ENCODE data around the gene ATXN3L. TPM values are rescaled to one million over a fixed set of nuclear protein-coding genes. Genes with fewer than 3 reads are reported as not detected.

ATXN3L gene
- total and polyA plus RNA-seq, 2 of the 8 experiments (the other 6 are each of a cell fraction or from before 2014, with no cell fraction given) = not detected

DNA sequence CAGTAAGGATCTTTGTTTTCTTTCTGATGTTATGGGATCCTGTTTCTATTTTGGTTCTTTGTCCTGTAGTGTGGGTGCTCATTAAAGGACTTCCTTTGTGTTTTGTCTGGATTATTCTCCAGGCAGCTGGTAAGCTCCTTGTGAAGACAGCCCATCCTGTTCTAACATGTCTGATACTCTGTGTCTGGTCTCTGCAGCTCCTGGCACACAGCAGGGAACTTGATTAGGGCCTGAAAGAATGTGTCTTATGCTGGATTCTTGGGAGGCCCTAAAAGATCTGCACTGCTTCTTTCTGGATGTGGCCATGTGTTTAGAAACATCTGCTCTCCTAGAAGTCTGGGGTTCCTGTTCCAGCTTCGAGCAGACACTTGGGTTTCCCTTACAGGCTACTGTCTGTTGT is 38.1 kb upstream of the ATXN3L start:
- H4K20me1 ChIP-seq (replicated peaks in 1 of 2; ENCODE audit: control insufficient read depth in 1 of 2, insufficient read depth in 2 of 2, low read length in 2 of 2) = no peaks in the 10 kb centered on the region
- no peak overlapping the region for H2AK5ac ChIP-seq (ENCODE audit: low read depth, low read length)
- no peaks in the 10 kb centered on the region for H3K79me2 ChIP-seq (ENCODE audit: control insufficient read depth in 1 of 2, insufficient read depth in 2 of 2, low read length in 2 of 2)
- no peaks in the 10 kb centered on the region for H3K36me3 ChIP-seq (ENCODE audit: control insufficient read depth in 2 of 4, insufficient read depth in 4 of 4, low read length in 3 of 4)
- H3K14ac ChIP-seq (ENCODE audit: insufficient read length) = no peak overlapping the region
- H2BK15ac ChIP-seq (ENCODE audit: low read length) = no peak overlapping the region
- H3K4ac ChIP-seq (replicated peaks; ENCODE audit: insufficient read length, low read depth, low read length) = no peak overlapping the region
- no peak overlapping the region for H4K8ac ChIP-seq (ENCODE audit: extremely low read depth, insufficient read depth, low read length)
- H3K27me3 ChIP-seq (replicated peaks in 1 of 4; ENCODE audit: control insufficient read depth in 3 of 4, extremely low read depth in 1 of 4, insufficient read depth in 3 of 4, low read length in 3 of 4) = no peaks in the 10 kb centered on the region
- H3K4me3 ChIP-seq (ENCODE audit: extremely low read depth in 1 of 4, insufficient read depth in 2 of 4, low read depth in 3 of 4, low read length in 4 of 4) = no peak overlapping the region
- no peaks in the 10 kb centered on the region for H3K23me2 ChIP-seq (ENCODE audit: low read depth, low read length)
- FAIRE-seq (no peak), DNase-seq (ENCODE audit: low read depth in 1 of 2, low spot score in 2 of 2) (no peak)
- H4K5ac ChIP-seq (ENCODE audit: insufficient read length, low read depth, low read length) = no peak overlapping the region
- H3K4me1 ChIP-seq (replicated peaks in 1 of 4; ENCODE audit: control insufficient read depth in 3 of 4, insufficient read depth in 4 of 4, low read length in 3 of 4) = no peaks in the 10 kb centered on the region
- H2BK5ac ChIP-seq (ENCODE audit: low read depth, low read length) = no peak overlapping the region
- ChIA-PET CTCF (ENCODE audit: partially characterized antibody) (interaction anchor here (0.7 kb wide), 1 partner anchor 116 kb away, joined by 3 read pairs; no protein-coding TSS in a partner anchor), POLR2A (ENCODE audit: partially characterized antibody) (no interaction called here)
- H3K4me2 ChIP-seq (ENCODE audit: insufficient read depth in 1 of 2, low read depth in 2 of 2, low read length in 2 of 2) = no peak overlapping the region
- no peak overlapping the region for H3K23ac ChIP-seq (ENCODE audit: insufficient read length)
- no peak overlapping the region for H2BK120ac ChIP-seq (replicated peaks; ENCODE audit: low read depth, low read length)
- no peak overlapping the region for H4K91ac ChIP-seq (replicated peaks; ENCODE audit: insufficient read length, low read length)
- H2BK12ac ChIP-seq (ENCODE audit: low read depth, low read length) = no peak overlapping the region
- no peak overlapping the region for H3K9ac ChIP-seq (replicated peaks in 1 of 4; ENCODE audit: extremely low read depth in 1 of 4, low read depth in 3 of 4, low read length in 3 of 4)
- no peak overlapping the region for H3K18ac ChIP-seq (ENCODE audit: extremely low read depth, low read length)
- WGBS, 2 experiments (ENCODE audit: extremely low coverage in 1 of 2, insufficient coverage in 1 of 2, insufficient read length in 1 of 2, insufficient replicate concordance in 2 of 2, low coverage in 1 of 2, low lambda C conversion rate in 2 of 2, missing lambda C conversion rate in 1 of 2) = 75% methylated on average over 1 of the region's 1 CpG; no CpG with 5 or more reads in 1 of the 2 experiments
- no peak overlapping the region for H3K27ac ChIP-seq (ENCODE audit: low read depth, low read length)
- H2BK20ac ChIP-seq (ENCODE audit: low read length) = 0 out of 2 replicates have a peak overlapping the region, but pooled peaks have one; percentile 48
- no peak overlapping the region for H3K56ac ChIP-seq (replicated peaks; ENCODE audit: insufficient read length, low read depth, low read length)
- H3K9me3 ChIP-seq (ENCODE audit: insufficient read depth in 2 of 2, low read depth in 1 of 2, low read length in 1 of 2) = no peaks in the 10 kb centered on the region
- peak overlapping the region; percentile 90; the same call in 1 of the 2 replicates for H2AFZ ChIP-seq (ENCODE audit: low read length)
- H3K79me1 ChIP-seq (ENCODE audit: low read depth, low read length) = no peaks in the 10 kb centered on the region
